ENCODE results near the gene HNRNPDL. TPM values are rescaled to one million over a fixed set of nuclear protein-coding genes. Genes with fewer than 3 reads are reported as not detected.

Gene HNRNPDL
- total and polyA plus RNA-seq, 2 of the 13 experiments (the other 11 are each of a cell fraction or from before 2014, with no cell fraction given) = 167 to 414 TPM

DNA sequence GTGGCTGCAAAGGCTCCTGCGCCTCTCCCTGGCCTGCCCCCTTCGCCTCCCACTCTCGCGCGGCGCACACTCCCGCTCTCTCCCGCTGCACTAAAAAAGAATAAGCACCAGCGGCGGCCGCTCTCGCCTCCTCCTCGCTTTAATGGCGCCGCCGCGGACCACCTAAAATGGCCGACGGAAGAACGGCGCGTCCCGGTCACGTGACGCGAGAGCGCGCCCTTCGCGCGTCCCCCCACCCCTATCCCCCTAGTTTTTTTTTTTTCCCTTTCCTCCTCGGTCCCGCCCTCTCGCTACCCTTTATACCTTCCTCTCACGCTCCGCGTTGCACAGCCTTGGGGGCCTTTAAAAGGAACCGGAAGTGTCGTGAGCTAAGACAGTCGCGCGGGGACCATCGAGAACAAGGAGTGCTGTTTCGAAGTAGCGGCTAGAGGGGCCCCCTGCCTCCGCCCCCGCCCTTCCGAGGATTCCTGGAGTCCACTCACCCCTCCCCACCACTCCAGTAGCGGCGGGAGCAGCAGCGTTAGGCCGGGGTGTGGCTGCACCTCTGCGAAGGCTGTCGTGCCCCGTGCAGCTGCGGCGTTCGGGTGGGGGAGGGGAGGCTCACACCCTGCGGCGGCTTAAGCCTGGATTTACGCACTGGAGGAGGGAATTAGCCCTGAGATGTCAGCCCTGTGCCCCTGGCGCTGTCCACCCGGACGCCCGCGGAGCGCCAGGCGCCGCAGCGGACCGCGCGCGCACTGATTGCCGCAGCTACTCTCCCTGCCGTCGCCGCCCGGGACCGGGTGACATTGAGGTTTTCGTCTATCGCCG lies 56.2 kb downstream of the HNRNPDL start, which contains the start of gene HNRNPD (continued):
- TF ChIP-seq ZNF616 (CRISPR knock-in tag; IDR thresholded peaks at IDR 0.05; ENCODE audit: low read depth) = 0 out of 2 replicates have a peak, but pooled peaks have one; percentile 63
- no peak for TF ChIP-seq ZNF260 (CRISPR knock-in tag; IDR thresholded peaks at IDR 0.05; ENCODE audit: borderline replicate concordance, low read depth)
- TF ChIP-seq MYC (CRISPR knock-in tag; IDR thresholded peaks at IDR 0.05; ENCODE audit: borderline replicate concordance) = peak; percentile 70
- TF ChIP-seq, protein P1, sequence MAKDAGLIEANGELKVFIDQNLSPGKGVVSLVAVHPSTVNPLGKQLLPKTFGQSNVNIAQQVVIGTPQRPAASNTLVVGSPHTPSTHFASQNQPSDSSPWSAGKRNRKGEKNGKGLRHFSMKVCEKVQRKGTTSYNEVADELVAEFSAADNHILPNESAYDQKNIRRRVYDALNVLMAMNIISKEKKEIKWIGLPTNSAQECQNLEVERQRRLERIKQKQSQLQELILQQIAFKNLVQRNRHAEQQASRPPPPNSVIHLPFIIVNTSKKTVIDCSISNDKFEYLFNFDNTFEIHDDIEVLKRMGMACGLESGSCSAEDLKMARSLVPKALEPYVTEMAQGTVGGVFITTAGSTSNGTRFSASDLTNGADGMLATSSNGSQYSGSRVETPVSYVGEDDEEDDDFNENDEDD (CRISPR knock-in tag; IDR thresholded peaks at IDR 0.05; ENCODE audit: borderline replicate concordance) = peak; percentile 89; the same call in 1 of the 2 replicates
- TF ChIP-seq, protein P2, sequence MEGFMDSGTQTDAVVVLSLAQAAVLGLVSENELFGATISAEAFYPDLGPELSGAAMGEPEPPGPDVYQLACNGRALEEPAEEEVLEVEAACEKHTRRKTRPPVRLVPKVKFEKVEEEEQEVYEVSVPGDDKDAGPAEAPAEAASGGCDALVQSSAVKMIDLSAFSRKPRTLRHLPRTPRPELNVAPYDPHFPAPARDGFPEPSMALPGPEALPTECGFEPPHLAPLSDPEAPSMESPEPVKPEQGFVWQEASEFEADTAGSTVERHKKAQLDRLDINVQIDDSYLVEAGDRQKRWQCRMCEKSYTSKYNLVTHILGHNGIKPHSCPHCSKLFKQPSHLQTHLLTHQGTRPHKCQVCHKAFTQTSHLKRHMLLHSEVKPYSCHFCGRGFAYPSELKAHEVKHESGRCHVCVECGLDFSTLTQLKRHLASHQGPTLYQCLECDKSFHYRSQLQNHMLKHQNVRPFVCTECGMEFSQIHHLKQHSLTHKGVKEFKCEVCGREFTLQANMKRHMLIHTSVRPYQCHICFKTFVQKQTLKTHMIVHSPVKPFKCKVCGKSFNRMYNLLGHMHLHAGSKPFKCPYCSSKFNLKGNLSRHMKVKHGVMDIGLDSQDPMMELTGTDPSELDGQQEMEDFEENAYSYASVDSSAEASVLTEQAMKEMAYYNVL (CRISPR knock-in tag; IDR thresholded peaks at IDR 0.05; ENCODE audit: borderline replicate concordance) = peak; percentile 66; the same call in 1 of the 2 replicates
- peak; percentile 26; the same call in 1 of the 2 replicates for TF ChIP-seq SIN3A (IDR thresholded peaks at IDR 0.05; ENCODE audit: borderline replicate concordance, low read depth, low read length)
- TF ChIP-seq HNF1B (CRISPR knock-in tag; IDR thresholded peaks at IDR 0.05) = peak; percentile 94
- peak; percentile 97 for TF ChIP-seq ZNF761 (CRISPR knock-in tag; conservative IDR thresholded peaks at IDR 0.05)
- no peak for TF ChIP-seq CENPX (CRISPR knock-in tag; IDR thresholded peaks at IDR 0.05)
- no peak for TF ChIP-seq TCF12 (IDR thresholded peaks at IDR 0.05)
- peak; percentile 61 for TF ChIP-seq TCF12 (CRISPR knock-in tag; IDR thresholded peaks at IDR 0.05)
- TF ChIP-seq PAWR (CRISPR knock-in tag; IDR thresholded peaks at IDR 0.05; ENCODE audit: borderline replicate concordance) = 0 out of 2 replicates have a peak, but pooled peaks have one; percentile 50
- TF ChIP-seq ZNF570 (CRISPR knock-in tag; IDR thresholded peaks at IDR 0.05; ENCODE audit: borderline replicate concordance) = no peak
- peak; percentile 51; the same call in 1 of the 2 replicates for TF ChIP-seq ZNF749 (CRISPR knock-in tag; IDR thresholded peaks at IDR 0.05; ENCODE audit: borderline replicate concordance)
- TF ChIP-seq, protein P3, sequence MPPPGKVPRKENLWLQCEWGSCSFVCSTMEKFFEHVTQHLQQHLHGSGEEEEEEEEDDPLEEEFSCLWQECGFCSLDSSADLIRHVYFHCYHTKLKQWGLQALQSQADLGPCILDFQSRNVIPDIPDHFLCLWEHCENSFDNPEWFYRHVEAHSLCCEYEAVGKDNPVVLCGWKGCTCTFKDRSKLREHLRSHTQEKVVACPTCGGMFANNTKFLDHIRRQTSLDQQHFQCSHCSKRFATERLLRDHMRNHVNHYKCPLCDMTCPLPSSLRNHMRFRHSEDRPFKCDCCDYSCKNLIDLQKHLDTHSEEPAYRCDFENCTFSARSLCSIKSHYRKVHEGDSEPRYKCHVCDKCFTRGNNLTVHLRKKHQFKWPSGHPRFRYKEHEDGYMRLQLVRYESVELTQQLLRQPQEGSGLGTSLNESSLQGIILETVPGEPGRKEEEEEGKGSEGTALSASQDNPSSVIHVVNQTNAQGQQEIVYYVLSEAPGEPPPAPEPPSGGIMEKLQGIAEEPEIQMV (CRISPR knock-in tag; IDR thresholded peaks at IDR 0.05; ENCODE audit: low read depth) = peak; percentile 97
- TF ChIP-seq HOXA7 (CRISPR knock-in tag; IDR thresholded peaks at IDR 0.05) = 0 out of 2 replicates have a peak, but pooled peaks have one; percentile 72
- TF ChIP-seq GTF3A (CRISPR knock-in tag; conservative IDR thresholded peaks at IDR 0.05) = peak; percentile 92
- no peak for TF ChIP-seq ZC3H4 (CRISPR knock-in tag; IDR thresholded peaks at IDR 0.05; ENCODE audit: borderline replicate concordance)
- TF ChIP-seq SP4 (CRISPR knock-in tag; IDR thresholded peaks at IDR 0.05) = no peak; the same call in 1 of the 2 replicates
- peak; percentile 84 for TF ChIP-seq ZNF335 (CRISPR knock-in tag; IDR thresholded peaks at IDR 0.05)
- peak; percentile 21; the same call in 1 of the 2 replicates for TF ChIP-seq ZBTB21 (CRISPR knock-in tag; IDR thresholded peaks at IDR 0.05)
- no peak; the same call in 1 of the 2 replicates for TF ChIP-seq SRY (CRISPR knock-in tag; IDR thresholded peaks at IDR 0.05)
